ENCODE results near the gene ZNF700.
"Not testable (repeated sequence)": the region's sequence is repeated elsewhere in the genome, so short reads cannot be mapped to it uniquely, and the experiment has no call there.

ZNF700 gene

GRCh38 chr19:11887611-11888531 is 37.0 kb upstream of the ZNF700 start, which contains the start of gene ZNF69:
Gene ZNF69 (plus strand): TSS chr19:11887782. CDS start chr19:11887924, 142 bp downstream.
- peak within 1 kb of the TSS; percentile 59 for H3K27ac ChIP-seq
- ChIA-PET POLR2A (ENCODE audit: low non-redundant PET) (interaction anchor here (0.6 kb wide), 1 partner anchor 794 kb away, joined by 8 read pairs; no protein-coding TSS in a partner anchor), CTCF (interaction anchor here (0.5 kb wide), 1 partner anchor 253 kb away, joined by 3 read pairs; no protein-coding TSS in a partner anchor)
- DNase-seq (ENCODE audit: low spot score) = no peak
- TF ChIP-seq, protein P1, sequence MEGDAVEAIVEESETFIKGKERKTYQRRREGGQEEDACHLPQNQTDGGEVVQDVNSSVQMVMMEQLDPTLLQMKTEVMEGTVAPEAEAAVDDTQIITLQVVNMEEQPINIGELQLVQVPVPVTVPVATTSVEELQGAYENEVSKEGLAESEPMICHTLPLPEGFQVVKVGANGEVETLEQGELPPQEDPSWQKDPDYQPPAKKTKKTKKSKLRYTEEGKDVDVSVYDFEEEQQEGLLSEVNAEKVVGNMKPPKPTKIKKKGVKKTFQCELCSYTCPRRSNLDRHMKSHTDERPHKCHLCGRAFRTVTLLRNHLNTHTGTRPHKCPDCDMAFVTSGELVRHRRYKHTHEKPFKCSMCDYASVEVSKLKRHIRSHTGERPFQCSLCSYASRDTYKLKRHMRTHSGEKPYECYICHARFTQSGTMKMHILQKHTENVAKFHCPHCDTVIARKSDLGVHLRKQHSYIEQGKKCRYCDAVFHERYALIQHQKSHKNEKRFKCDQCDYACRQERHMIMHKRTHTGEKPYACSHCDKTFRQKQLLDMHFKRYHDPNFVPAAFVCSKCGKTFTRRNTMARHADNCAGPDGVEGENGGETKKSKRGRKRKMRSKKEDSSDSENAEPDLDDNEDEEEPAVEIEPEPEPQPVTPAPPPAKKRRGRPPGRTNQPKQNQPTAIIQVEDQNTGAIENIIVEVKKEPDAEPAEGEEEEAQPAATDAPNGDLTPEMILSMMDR (conservative IDR thresholded peaks at IDR 0.05; ENCODE audit: low read depth) = no peak

DNA sequence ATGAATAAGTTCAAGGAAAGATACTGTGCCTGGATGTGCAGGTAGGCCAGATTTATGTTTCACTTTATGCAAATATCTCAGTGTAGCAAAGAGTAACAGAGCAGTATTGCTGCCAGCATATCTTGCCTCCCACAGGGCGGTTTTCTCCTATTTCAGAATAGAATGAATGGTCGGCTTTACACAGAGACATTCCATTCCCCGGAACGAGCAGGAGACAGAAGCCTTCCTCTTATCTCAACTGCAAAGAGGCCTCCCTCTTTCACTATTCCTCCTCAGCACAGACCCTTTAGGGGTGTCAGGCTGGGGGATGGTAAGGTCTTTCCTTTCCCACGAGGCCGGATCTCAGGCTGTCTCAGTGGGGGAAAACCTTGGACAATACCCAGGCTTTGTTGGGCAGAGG is 35.0 kb upstream of the ZNF700 start:
- CTCF ChIA-PET; H3K27ac ChIP-seq; POLR2A ChIA-PET (ENCODE audit: low non-redundant PET); DNase-seq (ENCODE audit: low spot score): not testable (repeated sequence)

DNA sequence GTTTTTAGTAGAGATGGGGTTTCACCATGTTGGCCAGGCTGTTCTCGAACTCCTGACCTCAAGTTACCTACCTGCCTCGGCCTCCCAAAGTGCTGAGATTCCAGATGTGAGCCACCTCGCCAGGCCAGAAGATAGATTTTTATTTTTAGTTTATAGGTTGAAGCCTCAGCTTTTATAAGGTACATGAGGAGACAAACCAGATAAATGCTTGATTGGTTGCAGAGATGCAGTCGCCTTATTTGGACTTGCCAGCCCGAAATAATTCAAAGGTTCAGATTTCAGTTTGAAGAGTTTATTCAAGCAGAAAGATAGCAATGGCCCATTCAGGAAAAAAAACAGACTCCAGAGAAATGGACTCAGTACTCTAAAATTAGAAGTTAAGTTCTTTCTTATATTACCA is 34.3 kb upstream of the ZNF700 start:
- no peak for DNase-seq (ENCODE audit: low spot score)
- ChIA-PET POLR2A (ENCODE audit: low non-redundant PET) (no interaction called here), CTCF (no interaction called here)
- TF ChIP-seq, protein P1 (conservative IDR thresholded peaks at IDR 0.05; ENCODE audit: low read depth) = no peak
- H3K27ac ChIP-seq = no peak overlapping the region

DNA sequence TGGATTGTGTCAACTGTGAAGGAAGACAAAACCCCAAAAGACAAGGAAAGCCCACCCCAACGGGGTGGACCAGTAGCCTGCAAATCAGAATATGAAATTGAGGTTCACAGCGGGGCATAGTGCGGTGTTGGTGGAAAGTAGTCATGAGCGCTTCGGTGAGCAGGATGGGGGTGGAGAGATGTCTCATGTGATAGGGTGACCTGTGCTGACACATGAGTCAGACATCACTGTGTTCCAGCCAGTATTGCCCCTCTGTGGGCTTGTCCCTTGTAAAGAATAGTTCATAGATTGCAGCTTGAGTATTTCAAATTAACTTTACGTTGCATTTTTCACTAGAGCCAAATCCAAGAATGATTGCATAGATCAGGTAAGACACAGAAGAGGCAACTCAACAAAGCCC is 30.1 kb upstream of the ZNF700 start:
- ChIA-PET CTCF (interaction anchor here (0.6 kb wide), 1 partner anchor 54 kb away, joined by 3 read pairs; no protein-coding TSS in a partner anchor), POLR2A (ENCODE audit: low non-redundant PET) (no interaction called here)
- no peak overlapping the region for H3K27ac ChIP-seq
- no peak for DNase-seq (ENCODE audit: low spot score)
- TF ChIP-seq, protein P1 (conservative IDR thresholded peaks at IDR 0.05; ENCODE audit: low read depth) = no peak

DNA sequence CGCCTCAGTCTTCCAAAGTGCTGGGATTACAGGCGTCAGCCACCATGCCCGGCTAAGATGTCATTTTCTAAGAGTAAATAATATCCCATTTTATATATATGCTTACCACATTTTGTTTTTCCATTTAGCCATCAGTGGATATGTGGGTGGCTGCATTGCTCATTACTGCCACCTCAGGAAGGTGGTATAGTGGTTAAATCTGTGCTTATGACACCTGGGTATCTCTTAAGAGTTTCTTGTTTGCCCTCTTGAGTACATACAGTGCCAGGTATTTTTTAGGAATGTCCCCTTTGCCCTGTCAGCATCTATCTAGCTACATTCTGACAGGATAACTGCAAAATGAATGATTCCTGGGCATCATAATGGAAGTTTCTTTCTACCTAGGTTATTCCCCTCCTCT is 22.7 kb upstream of the ZNF700 start:
- TF ChIP-seq, protein P1 (conservative IDR thresholded peaks at IDR 0.05; ENCODE audit: low read depth) = no peak
- ChIA-PET CTCF (no interaction called here), POLR2A (ENCODE audit: low non-redundant PET) (no interaction called here)
- DNase-seq (ENCODE audit: low spot score) = no peak
- H3K27ac ChIP-seq = no peak overlapping the region

- CTCF ChIA-PET = no interaction called here
- DNase-seq (ENCODE audit: low spot score) = no peak
- POLR2A ChIA-PET (ENCODE audit: low non-redundant PET) = no interaction called here
- TF ChIP-seq, protein P1 (conservative IDR thresholded peaks at IDR 0.05; ENCODE audit: low read depth) = no peak
- H3K27ac ChIP-seq = no peak overlapping the region
Observed at GRCh38 chr19:11905928-11906327, 19.0 kb upstream of the ZNF700 start.

- DNase-seq (ENCODE audit: low spot score); CTCF ChIA-PET; POLR2A ChIA-PET (ENCODE audit: low non-redundant PET); H3K27ac ChIP-seq: not testable (repeated sequence)
Observed at GRCh38 chr19:11911937-11912336, 13.0 kb upstream of the ZNF700 start.

DNA sequence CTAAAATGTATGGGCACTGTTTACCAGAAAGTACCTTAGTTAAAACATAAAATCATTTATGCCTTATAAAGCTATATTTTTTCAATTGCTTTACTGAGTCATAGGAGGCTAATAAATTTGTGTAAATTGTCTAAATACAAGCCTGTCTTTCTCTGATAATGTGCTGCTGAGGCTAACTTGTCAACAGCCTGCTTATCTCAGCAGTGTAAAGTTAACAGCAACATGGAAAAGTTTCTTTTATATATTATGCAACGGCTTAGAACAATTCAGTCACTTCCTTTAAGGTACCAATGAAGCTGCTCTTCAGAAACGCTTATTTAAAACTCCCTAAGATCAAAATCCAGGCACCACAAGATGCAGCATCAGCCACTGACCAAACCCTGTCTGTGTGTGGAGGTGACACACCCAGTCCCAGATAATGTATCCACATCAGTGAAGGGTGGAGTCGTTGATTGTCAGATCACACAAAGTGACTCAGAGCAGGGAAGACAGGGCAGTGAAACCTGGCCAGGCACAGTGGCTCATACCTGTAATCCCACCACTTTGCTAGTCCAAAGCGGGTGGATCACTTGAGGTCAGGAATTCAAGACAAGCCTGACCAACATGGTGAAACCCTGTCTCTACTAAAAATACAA is 10.4 kb upstream of the ZNF700 start:
- CTCF ChIA-PET; POLR2A ChIA-PET (ENCODE audit: low non-redundant PET); DNase-seq (ENCODE audit: low spot score); H3K27ac ChIP-seq: not testable (repeated sequence)
